ELF-1 (cell line): Measurements from ENCODE around the gene ZNF566.

Source experiments
- DNase-seq: peaks from one replicate; pipeline ENCODE4 v3.0.0-alpha.2; 2016; ENCODE audit warnings: low read depth, low spot score

The ZNF566 gene

DNA sequence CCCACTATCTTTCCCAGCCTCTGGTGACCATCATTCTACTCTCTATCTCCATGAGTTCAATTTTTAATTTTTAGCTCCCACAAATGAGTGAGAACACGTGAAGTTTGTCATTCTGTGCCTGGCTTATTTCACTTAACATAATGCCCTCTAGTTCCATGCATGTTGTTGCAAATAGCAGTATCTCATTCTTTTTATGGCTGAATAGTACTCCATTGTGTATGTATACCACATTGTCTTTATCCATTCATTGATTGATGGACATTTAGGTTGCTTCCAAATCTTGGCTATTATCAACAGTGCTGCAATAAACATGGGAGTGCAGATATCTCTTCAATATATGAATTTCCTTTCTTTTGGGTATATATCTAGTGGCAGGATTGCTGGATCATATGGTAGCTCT, 48.0 kb downstream of the ZNF566 start:
- DNase-seq: no peak

GRCh38 chr19:36436531-36436930, 52.8 kb downstream of the ZNF566 start:
- DNase-seq: no peak

GRCh38 chr19:36423925-36424324, 65.4 kb downstream of the ZNF566 start:
- DNase-seq: peak; percentile 3

GRCh38 chr19:36421749-36422481, 67.4 kb downstream of the ZNF566 start:
- DNase-seq: peak; percentile 43

GRCh38 chr19:36420961-36421748, 68.2 kb downstream of the ZNF566 start:
- DNase-seq: peak; percentile 69

DNA sequence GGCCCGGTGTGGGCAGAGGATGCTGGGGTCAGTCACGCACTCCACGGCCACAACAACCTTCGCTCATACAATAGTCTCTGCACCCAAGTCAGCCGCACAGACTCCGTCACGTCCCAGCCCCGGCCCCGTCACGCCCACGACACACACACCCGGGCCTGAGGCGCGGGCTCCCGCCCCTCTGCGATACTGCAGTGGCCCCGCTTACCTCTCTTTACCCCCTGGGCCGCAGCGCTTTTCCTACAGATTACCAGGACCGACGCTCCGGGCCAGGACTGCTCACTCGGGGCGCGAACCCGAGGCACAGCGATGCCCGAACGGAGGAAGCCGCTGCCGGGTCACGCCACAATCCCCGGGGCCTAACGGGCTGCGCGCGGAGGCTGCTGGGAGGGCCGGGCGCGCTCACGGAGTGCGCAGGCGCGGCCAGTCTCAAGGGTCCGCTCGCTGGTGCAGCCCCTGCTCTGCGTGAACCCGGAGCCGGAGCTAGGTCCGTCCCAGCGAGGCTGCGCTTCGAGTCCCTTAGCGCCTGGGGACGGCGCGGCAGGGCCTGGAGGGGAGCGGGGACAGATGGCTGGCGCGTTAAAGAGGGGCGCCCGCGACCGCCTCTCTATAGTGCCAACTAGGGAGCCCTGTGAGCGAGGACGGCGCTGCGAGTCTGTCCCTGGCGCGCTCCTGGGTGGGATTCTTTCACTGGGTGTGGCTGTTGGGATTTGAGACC, 70.9 kb downstream of the ZNF566 start, which contains the start of gene ZFP82:
ZFP82 (minus strand) TSS at position 358 of the 715 bp plus-strand sequence. CDS start 8,855 bp downstream, outside the sequence.
- peak; percentile 94 for DNase-seq

- DNase-seq: no peak
These were observed 71.5 kb downstream of the ZNF566 start for GRCh38 chr19:36417752-36418286.

- DNase-seq: peak; percentile 40
These were observed 79.5 kb downstream of the ZNF566 start for GRCh38 chr19:36409841-36410240.

GRCh38 chr19:36408101-36408500, 81.3 kb downstream of the ZNF566 start:
- DNase-seq: no peak

- no peak for DNase-seq
These were observed 84.9 kb downstream of the ZNF566 start for GRCh38 chr19:36404498-36404897.

DNA sequence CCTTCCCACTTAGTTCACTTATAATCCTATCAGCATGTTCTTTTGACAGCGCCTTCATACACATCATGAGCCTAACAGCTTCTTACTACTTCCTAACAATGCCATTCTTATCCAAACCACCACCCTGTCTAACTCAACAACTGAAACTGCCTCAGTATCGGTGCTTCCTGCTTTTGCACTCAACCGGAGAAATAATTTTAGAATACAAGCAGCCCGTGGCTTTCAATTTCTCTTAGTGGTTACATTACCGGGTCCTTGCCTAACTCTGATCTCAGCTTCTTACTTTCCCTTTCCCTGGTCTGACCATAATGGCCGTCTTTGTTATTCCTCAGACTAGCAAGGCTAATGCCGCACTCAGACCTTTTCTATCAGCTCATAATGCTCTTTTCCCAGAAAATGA, 87.9 kb downstream of the ZNF566 start:
- no peak for DNase-seq

- DNase-seq: no peak
These were observed 90.8 kb downstream of the ZNF566 start for GRCh38 chr19:36398571-36398970.
